ENCODE results near the gene AHRR.
"Not testable (repeated sequence)": the region's sequence is repeated elsewhere in the genome, so short reads cannot be mapped to it uniquely, and the experiment has no call there.

AHRR gene

GRCh38 chr5:398475-399295, 77.2 kb downstream of the AHRR start:
- DNase-seq: no peak

GRCh38 chr5:399296-400281, 78.1 kb downstream of the AHRR start:
- no peak for DNase-seq

DNA sequence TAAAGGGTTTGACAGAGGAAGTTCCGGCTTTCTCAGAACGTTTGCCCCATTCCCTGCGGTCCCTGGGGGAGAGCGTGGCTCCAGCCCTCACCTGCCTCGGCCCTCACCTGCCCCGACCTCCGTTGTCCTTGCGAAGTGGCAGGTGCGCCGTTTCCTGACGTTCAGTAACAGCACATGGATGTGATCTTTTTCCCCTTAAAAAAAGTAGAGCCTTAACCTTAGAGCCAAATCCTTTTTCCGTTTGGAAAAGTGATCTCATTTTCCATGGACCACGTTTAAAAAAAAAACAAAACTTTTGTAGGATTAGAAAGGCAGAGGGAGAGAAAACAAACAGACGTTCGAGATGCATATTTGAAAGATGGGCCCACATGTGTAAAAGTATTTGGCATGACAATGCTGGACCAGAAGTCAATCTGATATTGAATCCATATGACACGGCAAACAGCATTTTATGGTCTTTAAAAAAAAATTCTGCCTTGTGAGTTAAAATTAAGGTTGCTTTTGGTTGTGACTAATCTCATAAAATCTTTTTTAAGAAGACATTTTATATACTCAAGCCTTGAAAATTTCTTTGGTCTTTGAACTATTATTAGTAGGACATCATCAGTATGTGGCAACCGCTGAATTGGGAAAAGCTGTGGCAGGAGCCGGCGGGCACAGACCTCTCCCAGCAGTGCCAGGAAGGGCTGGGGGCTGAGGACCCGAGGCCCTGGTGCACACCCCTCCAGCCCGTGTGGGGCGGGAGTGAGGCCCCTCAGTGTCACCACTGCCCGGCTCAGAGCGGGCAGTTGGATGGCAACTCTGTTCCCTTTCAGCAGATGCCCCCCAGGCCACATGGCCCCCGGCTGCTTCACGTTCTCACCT, 79.0 kb downstream of the AHRR start:
- DNase-seq: no peak

- DNase-seq: no peak
These were observed 79.9 kb downstream of the AHRR start for GRCh38 chr5:401146-402034.

DNA sequence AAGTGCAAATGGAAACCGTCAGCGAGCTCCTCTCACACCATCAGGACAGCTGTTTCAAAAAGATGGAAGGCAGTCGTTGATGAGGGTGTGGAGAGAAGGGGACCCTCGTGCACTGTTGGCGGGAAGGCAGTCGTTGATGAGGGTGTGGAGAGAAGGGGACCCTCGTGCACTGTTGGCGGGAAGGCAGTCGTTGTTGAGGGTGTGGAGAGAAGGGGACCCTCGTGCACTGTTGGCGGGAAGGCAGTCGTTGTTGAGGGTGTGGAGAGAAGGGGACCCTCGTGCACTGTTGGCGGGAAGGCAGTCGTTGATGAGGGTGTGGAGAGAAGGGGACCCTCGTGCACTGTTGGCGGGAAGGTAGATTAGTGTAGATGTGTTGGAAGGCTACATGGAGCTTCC, 80.7 kb downstream of the AHRR start:
- not testable (repeated sequence) for DNase-seq

DNA sequence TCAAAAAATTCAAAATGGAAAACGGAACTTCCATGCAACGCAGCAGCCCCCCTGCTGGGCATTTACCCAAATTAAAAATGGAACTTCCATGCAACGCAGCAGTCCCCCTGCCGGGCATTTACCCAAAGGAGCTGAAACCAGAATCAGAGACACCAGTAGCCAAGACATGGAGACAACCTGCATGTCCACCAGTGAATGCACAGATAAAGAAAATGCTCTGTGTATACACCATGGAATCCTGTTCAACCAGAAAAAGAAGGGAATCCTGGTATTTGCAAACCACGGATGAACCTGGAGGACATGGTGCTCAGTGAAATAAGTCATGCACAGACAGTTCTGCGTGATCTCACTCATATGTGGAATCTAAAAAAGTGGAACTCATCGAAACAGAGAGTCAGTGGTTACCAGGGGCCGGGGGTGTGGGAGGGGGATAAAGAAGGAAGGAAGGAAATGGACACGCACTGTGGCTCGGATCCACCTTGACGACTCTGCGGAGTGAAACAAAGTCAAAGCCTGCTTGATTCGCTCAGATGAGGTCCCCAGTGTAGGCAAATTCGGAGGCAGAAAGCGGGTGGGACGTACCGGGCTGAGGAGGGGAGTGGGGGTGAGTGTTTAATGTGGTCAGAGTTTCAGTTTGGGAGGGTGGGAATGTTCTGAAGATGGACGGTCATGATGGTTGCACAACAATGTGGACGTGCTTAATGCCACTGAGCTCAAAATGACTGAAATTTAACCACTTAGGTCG, 81.3 kb downstream of the AHRR start:
- DNase-seq: no peak

- DNase-seq: no peak
These were observed 82.5 kb downstream of the AHRR start for GRCh38 chr5:403995-404394.

- no peak for DNase-seq
These were observed 83.2 kb downstream of the AHRR start for GRCh38 chr5:404666-405241.

GRCh38 chr5:405421-405820, 83.9 kb downstream of the AHRR start:
- no peak for DNase-seq

DNA sequence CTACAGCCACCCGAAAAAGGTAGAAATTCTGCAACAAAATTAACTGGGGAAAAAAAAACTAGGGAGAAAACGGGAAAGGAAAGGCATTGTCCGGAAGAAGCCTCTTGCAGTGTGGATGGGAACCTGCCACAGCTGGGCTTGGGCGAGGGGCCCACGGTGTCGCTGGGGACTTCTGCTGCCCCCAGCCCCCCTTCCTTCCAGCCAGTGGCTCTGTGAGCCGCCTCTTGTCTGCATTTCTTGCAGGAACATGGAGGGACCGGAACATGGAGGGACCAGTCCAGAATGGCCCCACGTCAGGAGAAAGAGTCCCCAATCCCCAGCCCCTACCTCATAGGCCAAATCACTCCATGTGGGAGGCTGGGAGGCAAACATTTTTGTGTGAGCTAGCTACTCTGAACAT, 84.5 kb downstream of the AHRR start:
- no peak for DNase-seq

DNA sequence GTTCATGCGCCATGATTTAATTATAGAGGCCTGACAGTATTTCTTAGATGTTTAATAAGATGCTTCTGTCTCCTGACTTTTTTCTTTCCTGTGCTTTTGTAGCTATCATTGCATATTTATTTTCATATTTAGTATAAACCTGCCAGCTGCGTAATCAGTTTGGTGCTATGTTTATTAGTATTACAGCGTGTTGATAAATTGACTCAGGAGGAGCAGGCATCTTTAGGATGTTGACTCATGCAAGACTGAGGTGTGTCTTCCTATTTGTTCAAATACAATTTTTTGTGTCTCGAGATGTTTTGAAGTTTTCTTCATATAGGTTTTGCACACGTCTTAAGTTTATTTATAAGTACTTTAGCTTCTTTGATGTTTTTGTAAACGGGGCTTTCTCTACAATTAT, 85.5 kb downstream of the AHRR start:
- DNase-seq: no peak

DNA sequence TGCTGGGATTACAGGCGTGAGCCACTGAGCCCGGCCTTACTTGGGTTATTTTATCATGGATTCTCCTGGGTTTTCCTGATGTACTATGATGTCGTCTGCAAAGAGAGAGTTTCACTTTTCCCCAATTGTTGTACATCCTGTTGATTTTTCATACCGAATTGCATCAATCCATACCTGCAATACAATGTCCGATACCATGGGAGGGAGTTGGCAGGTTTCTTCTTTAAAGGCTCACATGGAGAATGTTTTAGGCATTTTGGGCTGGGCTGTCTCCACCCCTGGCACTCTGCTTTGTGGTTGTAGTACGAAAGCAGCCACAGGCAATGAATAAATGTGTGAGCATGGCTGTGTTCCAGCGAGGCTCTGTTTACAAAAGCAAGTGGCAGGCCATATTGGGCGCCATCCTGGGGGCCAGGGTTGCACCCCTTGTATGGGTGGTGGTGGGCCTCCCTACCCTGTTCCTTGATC, 86.3 kb downstream of the AHRR start:
- DNase-seq: no peak

GRCh38 chr5:410911-411517, 89.5 kb downstream of the AHRR start:
- no peak for DNase-seq

GRCh38 chr5:411728-412127, 90.2 kb downstream of the AHRR start:
- no peak for DNase-seq

DNA sequence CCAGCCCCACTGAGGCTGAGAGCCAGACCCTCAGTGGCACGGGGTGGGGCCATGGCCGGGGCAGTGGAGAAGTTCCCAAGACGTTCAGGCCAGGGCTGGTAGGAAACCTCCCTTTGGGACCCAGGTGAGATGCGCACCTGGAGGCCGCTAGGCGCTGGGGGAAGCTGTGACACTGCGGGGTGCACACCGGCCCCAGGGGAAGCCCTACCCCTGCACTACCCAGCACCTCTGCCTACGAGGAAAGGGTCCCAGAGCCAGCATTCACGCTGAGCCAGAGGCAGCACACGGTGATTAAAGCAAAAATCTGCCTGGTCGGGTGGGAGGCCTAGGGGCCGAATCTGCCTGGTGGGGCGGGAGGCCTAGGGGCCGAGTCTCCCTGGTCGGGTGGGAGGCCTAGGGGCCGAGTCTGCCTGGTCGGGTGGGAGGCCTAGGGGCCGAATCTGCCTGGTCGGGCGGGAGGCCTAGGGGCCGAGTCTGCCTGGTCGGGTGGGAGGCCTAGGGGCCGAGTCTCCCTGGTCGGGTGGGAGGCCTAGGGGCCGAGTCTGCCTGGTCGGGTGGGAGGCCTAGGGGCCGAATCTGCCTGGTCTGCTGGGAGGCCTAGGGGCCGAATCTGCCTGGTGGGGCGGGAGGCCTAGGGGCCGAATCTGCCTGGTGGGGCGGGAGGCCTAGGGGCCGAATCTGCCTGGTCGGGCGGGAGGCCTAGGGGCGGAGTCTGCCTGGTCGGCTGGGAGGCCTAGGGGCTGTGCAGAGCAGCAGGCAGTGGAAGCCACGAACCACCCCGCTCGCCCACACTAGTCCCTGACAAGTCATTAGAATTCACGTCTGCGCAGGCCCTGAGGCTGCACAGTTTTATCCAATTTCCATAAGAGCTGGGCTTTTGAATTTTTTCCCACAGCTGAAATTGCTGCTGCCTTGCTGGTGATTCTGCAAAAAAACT, 93.7 kb downstream of the AHRR start:
- DNase-seq: not testable (repeated sequence)

- no peak for DNase-seq
These were observed 94.6 kb downstream of the AHRR start for GRCh38 chr5:415928-416635.

DNA sequence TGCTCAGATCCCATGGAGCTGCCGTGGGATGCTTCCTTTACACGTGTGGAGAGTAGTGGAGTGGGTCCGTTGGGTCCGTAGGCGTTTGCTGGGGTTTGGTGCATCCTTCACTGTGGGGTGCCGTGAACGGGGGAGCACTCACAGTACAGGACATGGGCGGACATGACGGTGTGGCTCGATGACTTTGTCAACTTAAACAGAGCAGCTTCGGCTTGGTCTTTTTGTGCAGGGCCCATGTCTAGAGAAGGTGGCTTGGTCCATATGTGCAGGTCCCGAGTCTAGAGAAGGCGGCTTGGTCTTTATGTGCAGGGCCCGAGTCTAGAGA, 95.1 kb downstream of the AHRR start:
- DNase-seq: no peak

Measured in NK-92 treated with Interleukin-12 subunit alpha and Interleukin-12 subunit beta, amount 100 ng/mL, for 24 hours (cell line).